Measurements from ENCODE around the gene TGFBI. TPM values are rescaled to one million over a fixed set of nuclear protein-coding genes. Genes with fewer than 3 reads are reported as not detected.

Gene TGFBI
- total and polyA plus RNA-seq, 2 donors from 2014 or later: 36.4 to 78.5 TPM

DNA sequence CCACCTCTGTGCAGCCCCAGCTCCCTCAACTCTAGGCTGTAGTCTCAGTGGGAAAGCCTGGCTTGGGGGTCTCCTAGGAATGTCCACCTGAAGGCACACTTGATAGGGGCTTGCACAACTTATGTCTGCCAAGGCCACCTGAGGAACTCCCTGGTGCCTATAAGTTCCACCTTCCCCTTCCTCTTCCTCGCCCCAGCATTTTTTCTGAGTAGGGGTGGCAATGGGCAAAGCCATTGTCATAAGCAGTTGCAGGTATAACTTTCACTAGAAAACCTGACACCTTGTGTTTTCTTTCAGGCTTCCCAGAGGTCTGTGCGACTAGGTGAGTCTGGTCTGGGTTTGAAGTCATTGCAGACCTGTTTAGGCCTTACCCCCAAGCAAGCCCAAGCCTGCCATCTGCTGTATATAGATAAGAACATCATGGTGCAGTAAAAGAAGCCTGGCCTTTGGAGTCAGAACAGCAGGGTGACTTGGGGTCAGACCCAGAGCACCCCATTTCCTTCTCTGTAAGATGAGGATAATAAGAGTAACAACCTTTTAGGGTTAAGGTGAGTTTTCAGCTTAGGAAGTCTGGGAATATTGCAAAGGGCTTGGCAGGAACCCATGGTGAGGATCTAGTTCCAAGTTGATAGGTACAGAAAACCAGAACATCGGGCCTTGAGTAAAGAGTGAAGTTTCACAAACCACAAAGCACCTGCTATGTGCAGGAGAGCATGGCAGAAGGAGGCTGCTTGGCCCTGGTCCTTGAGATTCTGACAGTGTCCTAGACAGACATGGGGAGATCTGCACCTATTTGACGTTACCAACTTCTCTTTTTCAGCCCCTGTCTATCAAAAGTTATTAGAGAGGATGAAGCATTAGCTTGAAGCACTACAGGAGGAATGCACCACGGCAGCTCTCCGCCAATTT is 33.8 kb downstream of the TGFBI start:
- Histone ChIP-seq H3K4me3 (ENCODE audit: low read length in 3 of 3) (no peak overlapping the region), H3K9me3 (ENCODE audit: control insufficient read depth in 2 of 3, insufficient read depth in 1 of 3, low read length in 3 of 3) (no peaks in the 10 kb centered on the region), H3K27me3 (ENCODE audit: control insufficient read depth, insufficient read depth, low read length) (no peaks in the 10 kb centered on the region), H3K27ac (ENCODE audit: low read depth in 2 of 2, low read length in 2 of 2) (no peak overlapping the region), H3K4me1 (ENCODE audit: control insufficient read depth in 2 of 3, insufficient read depth in 2 of 3, low read depth in 1 of 3, low read length in 3 of 3) (peaks cover 0 to 2% (median 0%) of the 10 kb centered on the region in 3 donors), H3K9ac (ENCODE audit: low read length in 3 of 3) (no peak overlapping the region), H3K36me3 (ENCODE audit: control insufficient read depth in 2 of 3, insufficient read depth in 3 of 3, low read length in 3 of 3) (no peaks in the 10 kb centered on the region)
- TF ChIP-seq, protein P1, sequence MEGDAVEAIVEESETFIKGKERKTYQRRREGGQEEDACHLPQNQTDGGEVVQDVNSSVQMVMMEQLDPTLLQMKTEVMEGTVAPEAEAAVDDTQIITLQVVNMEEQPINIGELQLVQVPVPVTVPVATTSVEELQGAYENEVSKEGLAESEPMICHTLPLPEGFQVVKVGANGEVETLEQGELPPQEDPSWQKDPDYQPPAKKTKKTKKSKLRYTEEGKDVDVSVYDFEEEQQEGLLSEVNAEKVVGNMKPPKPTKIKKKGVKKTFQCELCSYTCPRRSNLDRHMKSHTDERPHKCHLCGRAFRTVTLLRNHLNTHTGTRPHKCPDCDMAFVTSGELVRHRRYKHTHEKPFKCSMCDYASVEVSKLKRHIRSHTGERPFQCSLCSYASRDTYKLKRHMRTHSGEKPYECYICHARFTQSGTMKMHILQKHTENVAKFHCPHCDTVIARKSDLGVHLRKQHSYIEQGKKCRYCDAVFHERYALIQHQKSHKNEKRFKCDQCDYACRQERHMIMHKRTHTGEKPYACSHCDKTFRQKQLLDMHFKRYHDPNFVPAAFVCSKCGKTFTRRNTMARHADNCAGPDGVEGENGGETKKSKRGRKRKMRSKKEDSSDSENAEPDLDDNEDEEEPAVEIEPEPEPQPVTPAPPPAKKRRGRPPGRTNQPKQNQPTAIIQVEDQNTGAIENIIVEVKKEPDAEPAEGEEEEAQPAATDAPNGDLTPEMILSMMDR (IDR thresholded peaks at IDR 0.05; ENCODE audit: borderline replicate concordance, extremely low read depth, insufficient read depth): peak; percentile 44
- FAIRE-seq (no peak), DNase-seq (peak in 2 of 5 donors; percentile 30 to 50)
- intact Hi-C loops (cut with DNase I): loop anchor here (10.0 kb wide), 1 partner anchor 108 kb away; the partner anchor contains the start of gene LECT2

DNA sequence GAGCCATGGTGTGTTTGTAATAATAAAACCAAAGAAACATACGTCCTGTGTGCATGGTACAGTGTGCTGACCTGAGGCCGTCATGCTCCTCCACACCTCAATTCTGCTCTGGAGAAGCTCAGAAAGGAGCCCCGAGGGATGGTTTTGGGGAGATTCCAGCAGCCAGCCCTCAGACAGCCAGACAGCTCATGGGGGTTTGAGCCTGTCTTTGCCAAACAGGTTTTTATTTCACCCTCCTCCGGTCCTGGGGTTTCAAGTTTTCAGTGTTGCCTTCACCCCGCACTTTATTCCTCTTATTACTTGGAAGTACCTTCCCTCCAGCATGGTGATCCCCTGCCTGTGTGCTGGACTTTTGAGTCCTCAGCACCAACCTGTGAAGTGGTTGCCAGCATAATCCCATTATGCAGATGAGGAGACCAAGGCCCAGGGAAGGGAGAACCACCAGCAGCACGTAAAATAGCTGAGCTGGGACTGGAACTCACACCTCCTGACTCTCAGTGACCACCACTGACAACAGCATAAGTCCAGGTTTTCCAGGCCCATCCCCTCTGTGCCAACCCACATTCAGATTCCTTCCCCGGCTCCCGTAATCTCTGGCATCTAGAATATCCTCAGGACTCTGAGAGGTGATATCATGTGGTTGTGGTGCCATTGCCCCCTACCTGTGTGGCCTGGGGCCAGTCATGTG is 35.1 kb downstream of the TGFBI start:
- Histone ChIP-seq H3K36me3 (ENCODE audit: control insufficient read depth in 2 of 3, insufficient read depth in 3 of 3, low read length in 3 of 3) (no peaks in the 10 kb centered on the region), H3K9ac (ENCODE audit: low read length in 3 of 3) (no peak overlapping the region), H3K9me3 (ENCODE audit: control insufficient read depth in 2 of 3, insufficient read depth in 1 of 3, low read length in 3 of 3) (no peaks in the 10 kb centered on the region), H3K4me1 (ENCODE audit: control insufficient read depth in 2 of 3, insufficient read depth in 2 of 3, low read depth in 1 of 3, low read length in 3 of 3) (peaks cover 0 to 2% (median 0%) of the 10 kb centered on the region in 3 donors), H3K4me3 (ENCODE audit: low read length in 3 of 3) (no peak overlapping the region), H3K27ac (ENCODE audit: low read depth in 2 of 2, low read length in 2 of 2) (no peak overlapping the region), H3K27me3 (ENCODE audit: control insufficient read depth, insufficient read depth, low read length) (no peaks in the 10 kb centered on the region)
- peak in 1 of 5 donors; percentile 11 for DNase-seq
- intact Hi-C loops (cut with DNase I): loop anchor here (10.0 kb wide), 1 partner anchor 109 kb away; the partner anchor contains the start of gene LECT2
- no peak for FAIRE-seq
- TF ChIP-seq, protein P1 (IDR thresholded peaks at IDR 0.05; ENCODE audit: borderline replicate concordance, extremely low read depth, insufficient read depth): no peak

DNA sequence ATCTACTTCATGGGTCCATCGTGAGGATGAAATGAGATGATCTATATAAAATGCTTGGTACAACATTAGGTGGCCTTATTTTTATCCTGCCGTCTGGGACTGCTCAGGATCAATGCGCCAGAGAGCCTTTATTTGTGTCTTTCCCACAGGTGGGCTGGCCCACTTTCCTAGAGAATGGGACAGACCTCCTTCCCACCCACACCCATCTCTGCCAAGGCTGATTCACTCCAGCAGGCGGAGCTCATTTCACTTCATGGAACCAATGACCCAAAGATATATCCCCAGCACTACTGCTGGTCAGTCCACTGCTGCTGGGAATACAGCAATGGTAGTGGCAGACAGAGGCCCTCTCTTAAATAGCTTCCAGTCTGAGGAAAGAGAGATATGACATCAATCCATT is 35.7 kb downstream of the TGFBI start:
- FAIRE-seq (no peak), DNase-seq (peak in 1 of 5 donors; percentile 17)
- H3K27ac ChIP-seq (ENCODE audit: low read depth in 2 of 2, low read length in 2 of 2): no peak overlapping the region
- H3K4me1 ChIP-seq (ENCODE audit: control insufficient read depth in 2 of 3, insufficient read depth in 2 of 3, low read depth in 1 of 3, low read length in 3 of 3): peaks cover 0 to 2% (median 0%) of the 10 kb centered on the region in 3 donors
- H3K9me3 ChIP-seq (ENCODE audit: control insufficient read depth in 2 of 3, insufficient read depth in 1 of 3, low read length in 3 of 3): no peaks in the 10 kb centered on the region
- no peak overlapping the region for H3K9ac ChIP-seq (ENCODE audit: low read length in 3 of 3)
- H3K27me3 ChIP-seq (ENCODE audit: control insufficient read depth, insufficient read depth, low read length): no peaks in the 10 kb centered on the region
- TF ChIP-seq, protein P1 (IDR thresholded peaks at IDR 0.05; ENCODE audit: borderline replicate concordance, extremely low read depth, insufficient read depth): no peak
- intact Hi-C loops (cut with DNase I): loop anchor here (10.0 kb wide), 1 partner anchor 110 kb away; the partner anchor contains the start of gene LECT2
- no peak overlapping the region for H3K4me3 ChIP-seq (ENCODE audit: low read length in 3 of 3)
- no peaks in the 10 kb centered on the region for H3K36me3 ChIP-seq (ENCODE audit: control insufficient read depth in 2 of 3, insufficient read depth in 3 of 3, low read length in 3 of 3)
